ENCODE measurements around the gene AUTS2.

DNA sequence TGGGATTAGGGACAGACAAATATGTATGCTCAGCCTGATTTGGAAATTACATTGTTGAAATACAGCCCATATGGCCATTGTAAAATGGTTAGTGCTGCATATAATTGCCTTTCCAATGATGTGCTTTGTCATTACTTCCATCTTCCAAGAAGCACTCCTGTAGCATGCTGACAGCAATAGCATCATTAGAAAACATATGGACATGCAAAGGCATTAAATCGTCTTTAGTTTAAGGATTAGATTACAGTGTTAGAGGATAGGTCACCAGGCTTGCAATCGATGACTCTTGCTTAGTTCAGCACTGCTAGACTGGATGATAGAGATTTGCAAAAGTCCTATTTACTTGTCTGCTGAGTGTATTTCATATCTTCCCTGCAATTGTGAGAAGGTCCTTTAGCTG lies 17.4 kb downstream of the AUTS2 start:
- TF ChIP-seq, protein P1, sequence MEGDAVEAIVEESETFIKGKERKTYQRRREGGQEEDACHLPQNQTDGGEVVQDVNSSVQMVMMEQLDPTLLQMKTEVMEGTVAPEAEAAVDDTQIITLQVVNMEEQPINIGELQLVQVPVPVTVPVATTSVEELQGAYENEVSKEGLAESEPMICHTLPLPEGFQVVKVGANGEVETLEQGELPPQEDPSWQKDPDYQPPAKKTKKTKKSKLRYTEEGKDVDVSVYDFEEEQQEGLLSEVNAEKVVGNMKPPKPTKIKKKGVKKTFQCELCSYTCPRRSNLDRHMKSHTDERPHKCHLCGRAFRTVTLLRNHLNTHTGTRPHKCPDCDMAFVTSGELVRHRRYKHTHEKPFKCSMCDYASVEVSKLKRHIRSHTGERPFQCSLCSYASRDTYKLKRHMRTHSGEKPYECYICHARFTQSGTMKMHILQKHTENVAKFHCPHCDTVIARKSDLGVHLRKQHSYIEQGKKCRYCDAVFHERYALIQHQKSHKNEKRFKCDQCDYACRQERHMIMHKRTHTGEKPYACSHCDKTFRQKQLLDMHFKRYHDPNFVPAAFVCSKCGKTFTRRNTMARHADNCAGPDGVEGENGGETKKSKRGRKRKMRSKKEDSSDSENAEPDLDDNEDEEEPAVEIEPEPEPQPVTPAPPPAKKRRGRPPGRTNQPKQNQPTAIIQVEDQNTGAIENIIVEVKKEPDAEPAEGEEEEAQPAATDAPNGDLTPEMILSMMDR (IDR thresholded peaks at IDR 0.05; ENCODE audit: insufficient read depth, low read length, poor library complexity, severe bottlenecking): no peak
- TF ChIP-seq EZH2phosphoT487 (conservative IDR thresholded peaks at IDR 0.05; ENCODE audit: low read length): no peak

Measured in SU-DHL-6 (cell line).